Measurements from ENCODE around the gene SORBS1.

SORBS1 gene

GRCh38 chr10:95304463-95304862 is 256.7 kb downstream of the SORBS1 start:
- Histone ChIP-seq H3K9me3 (replicated peaks; ENCODE audit: insufficient read depth, low read length) (no peaks in the 10 kb centered on the region), H3K79me2 (ENCODE audit: low read length) (no peaks in the 10 kb centered on the region), H4K20me1 (ENCODE audit: insufficient read depth, low read length) (no peaks in the 10 kb centered on the region), H3K36me3 (replicated peaks; ENCODE audit: insufficient read depth, low read length) (no peaks in the 10 kb centered on the region), H3K27me3 (replicated peaks; ENCODE audit: insufficient read depth, low read length) (no peaks in the 10 kb centered on the region), H3F3A (ENCODE audit: insufficient read depth, low read length) (no peaks in the 10 kb centered on the region), H3K4me3 (ENCODE audit: low read length) (no peak overlapping the region), H3K9me2 (replicated peaks; ENCODE audit: insufficient read depth, low read length) (no peaks in the 10 kb centered on the region), H3K9ac (ENCODE audit: low read length) (no peak overlapping the region), H3K27ac (ENCODE audit: low read length) (no peak overlapping the region), H2AFZ (ENCODE audit: low read length) (no peak overlapping the region), H3K4me1 (ENCODE audit: low read length) (no peaks in the 10 kb centered on the region), H3K4me2 (ENCODE audit: low read depth, low read length) (no peak overlapping the region)
- TF ChIP-seq EZH2 (optimal IDR thresholded peaks at IDR 0.05; ENCODE audit: low read depth, low read length): no peak
- no peak for TF ChIP-seq EZH2phosphoT487 (IDR thresholded peaks at IDR 0.05; ENCODE audit: low read length)
- TF ChIP-seq CTCF (IDR thresholded peaks at IDR 0.05; ENCODE audit: low read length): no peak
- no peak for DNase-seq

DNA sequence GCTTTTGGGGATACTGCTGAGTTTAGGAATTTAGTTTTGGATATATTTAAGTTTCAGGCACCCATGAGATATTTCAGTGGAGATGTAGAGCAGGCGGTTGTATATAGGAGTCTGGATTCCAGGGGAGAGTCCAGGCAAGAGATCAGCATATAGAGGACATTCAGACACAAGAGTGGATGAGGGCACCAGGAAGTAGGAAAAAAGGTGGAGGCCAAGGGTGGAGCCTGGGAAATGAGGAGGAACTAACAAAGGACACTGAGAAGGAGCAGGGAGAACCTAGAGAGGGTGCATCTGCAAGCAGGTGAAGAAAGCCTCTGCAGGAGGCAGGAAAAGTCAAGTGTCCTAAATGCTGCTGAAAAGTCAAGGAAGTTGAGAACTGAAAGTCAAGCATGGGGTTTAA is 257.2 kb downstream of the SORBS1 start:
- no peak overlapping the region for H3K4me3 ChIP-seq (ENCODE audit: low read length)
- no peaks in the 10 kb centered on the region for H3K9me3 ChIP-seq (replicated peaks; ENCODE audit: insufficient read depth, low read length)
- H3K4me1 ChIP-seq (ENCODE audit: low read length): no peaks in the 10 kb centered on the region
- DNase-seq: no peak
- no peaks in the 10 kb centered on the region for H3K79me2 ChIP-seq (ENCODE audit: low read length)
- H3K9ac ChIP-seq (ENCODE audit: low read length): no peak overlapping the region
- H3K9me2 ChIP-seq (replicated peaks; ENCODE audit: insufficient read depth, low read length): no peaks in the 10 kb centered on the region
- H3K27me3 ChIP-seq (replicated peaks; ENCODE audit: insufficient read depth, low read length): no peaks in the 10 kb centered on the region
- H2AFZ ChIP-seq (ENCODE audit: low read length): no peak overlapping the region
- H3K4me2 ChIP-seq (ENCODE audit: low read depth, low read length): no peak overlapping the region
- no peak overlapping the region for H3K27ac ChIP-seq (ENCODE audit: low read length)
- H4K20me1 ChIP-seq (ENCODE audit: insufficient read depth, low read length): no peaks in the 10 kb centered on the region
- H3K36me3 ChIP-seq (replicated peaks; ENCODE audit: insufficient read depth, low read length): no peaks in the 10 kb centered on the region
- TF ChIP-seq EZH2phosphoT487 (IDR thresholded peaks at IDR 0.05; ENCODE audit: low read length) (no peak), CTCF (IDR thresholded peaks at IDR 0.05; ENCODE audit: low read length) (no peak), EZH2 (optimal IDR thresholded peaks at IDR 0.05; ENCODE audit: low read depth, low read length) (no peak)
- no peaks in the 10 kb centered on the region for H3F3A ChIP-seq (ENCODE audit: insufficient read depth, low read length)

DNA sequence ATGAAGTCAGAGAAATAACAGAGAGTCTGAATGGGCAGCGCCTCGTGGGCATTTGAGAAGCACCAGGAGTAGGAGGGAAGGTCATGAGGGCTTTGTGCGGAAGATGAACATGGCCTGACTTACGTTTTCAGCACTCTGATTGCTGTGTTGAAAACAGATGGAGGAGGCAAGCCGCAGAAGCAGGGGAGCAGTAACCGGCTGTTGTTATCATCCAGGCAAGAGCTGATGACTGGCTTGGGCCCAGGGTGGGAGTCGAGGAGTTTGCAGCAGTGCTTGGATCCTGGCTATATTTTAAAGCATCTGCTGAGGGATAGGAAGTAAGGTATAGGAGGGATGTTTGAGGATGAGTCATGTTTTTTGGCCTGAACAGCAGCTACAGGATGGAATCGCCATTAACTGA is 257.6 kb downstream of the SORBS1 start:
- Histone ChIP-seq H3K4me1 (ENCODE audit: low read length) (no peaks in the 10 kb centered on the region), H3K9ac (ENCODE audit: low read length) (no peak overlapping the region), H3K79me2 (ENCODE audit: low read length) (no peaks in the 10 kb centered on the region), H3K27ac (ENCODE audit: low read length) (no peak overlapping the region), H2AFZ (ENCODE audit: low read length) (no peak overlapping the region), H3K9me2 (replicated peaks; ENCODE audit: insufficient read depth, low read length) (no peaks in the 10 kb centered on the region), H3K9me3 (replicated peaks; ENCODE audit: insufficient read depth, low read length) (no peaks in the 10 kb centered on the region), H3K4me2 (ENCODE audit: low read depth, low read length) (no peak overlapping the region), H3K36me3 (replicated peaks; ENCODE audit: insufficient read depth, low read length) (no peaks in the 10 kb centered on the region), H3K4me3 (ENCODE audit: low read length) (no peak overlapping the region), H4K20me1 (ENCODE audit: insufficient read depth, low read length) (no peaks in the 10 kb centered on the region), H3K27me3 (replicated peaks; ENCODE audit: insufficient read depth, low read length) (no peaks in the 10 kb centered on the region), H3F3A (ENCODE audit: insufficient read depth, low read length) (no peaks in the 10 kb centered on the region)
- DNase-seq: no peak
- TF ChIP-seq CTCF (IDR thresholded peaks at IDR 0.05; ENCODE audit: low read length) (no peak), EZH2 (optimal IDR thresholded peaks at IDR 0.05; ENCODE audit: low read depth, low read length) (no peak), EZH2phosphoT487 (IDR thresholded peaks at IDR 0.05; ENCODE audit: low read length) (no peak)
